NCI-H2171 (cell line): Measurements from ENCODE around the gene GH2.
"Not testable (repeated sequence)": the region's sequence is repeated elsewhere in the genome, so short reads cannot be mapped to it uniquely, and the experiment has no call there.

Source experiments
- DNase-seq: peaks from one replicate; lab custom pipeline; 2025; lab: John Stamatoyannopoulos, UW

GH2 gene

DNA sequence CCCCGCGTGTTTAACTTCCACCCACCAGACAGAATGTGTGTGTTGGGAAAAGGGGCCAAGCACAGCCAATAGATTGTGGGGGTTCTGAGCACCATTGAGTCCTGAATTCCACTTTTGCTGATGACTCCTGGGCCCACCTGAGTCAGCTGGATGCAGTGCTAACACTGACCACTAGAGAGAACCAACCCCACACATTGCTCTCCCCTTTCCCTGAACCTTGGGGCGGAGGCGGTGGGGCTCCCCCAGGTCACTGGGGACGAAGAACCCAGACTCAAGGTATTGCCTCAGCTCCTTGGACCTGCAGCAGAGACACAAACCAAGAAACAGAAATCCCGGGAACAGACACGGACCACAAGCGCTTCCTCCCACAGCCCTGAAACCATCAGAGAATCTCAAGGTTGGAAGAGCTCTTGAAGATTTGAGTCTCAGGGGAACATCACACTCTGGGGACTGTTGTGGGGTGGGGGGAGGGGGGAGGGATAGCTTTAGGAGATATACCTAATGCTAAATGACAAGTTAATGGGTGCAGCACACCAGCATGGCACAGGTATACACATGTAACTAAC is 7.6 kb downstream of the GH2 start:
- not testable (repeated sequence) for DNase-seq

DNA sequence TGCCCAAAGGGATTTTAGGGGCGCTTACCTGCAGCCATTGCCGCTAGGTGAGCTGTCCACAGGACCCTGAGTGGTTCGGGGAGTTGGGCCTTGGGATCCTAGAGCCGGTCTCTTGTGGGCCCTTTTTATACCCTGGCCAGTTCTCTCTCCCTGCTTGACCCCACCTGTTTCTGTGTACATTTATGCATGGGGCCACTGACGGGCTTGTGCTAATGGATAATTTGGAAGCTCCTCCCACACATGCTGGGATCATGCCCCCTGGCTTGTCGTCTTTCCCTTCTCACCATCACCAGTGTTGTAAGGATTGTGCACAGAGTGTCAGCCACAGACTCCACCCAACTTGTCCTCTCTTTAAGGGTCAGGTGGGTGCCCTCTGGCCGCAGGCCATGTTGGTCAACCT is 8.2 kb downstream of the GH2 start, which contains the start of gene CSH2:
Gene CSH2 (minus strand): TSS at position 101 of the 400 bp plus-strand sequence. CDS start 63 bp downstream, at position 38.
- DNase-seq = not testable (repeated sequence)

DNA sequence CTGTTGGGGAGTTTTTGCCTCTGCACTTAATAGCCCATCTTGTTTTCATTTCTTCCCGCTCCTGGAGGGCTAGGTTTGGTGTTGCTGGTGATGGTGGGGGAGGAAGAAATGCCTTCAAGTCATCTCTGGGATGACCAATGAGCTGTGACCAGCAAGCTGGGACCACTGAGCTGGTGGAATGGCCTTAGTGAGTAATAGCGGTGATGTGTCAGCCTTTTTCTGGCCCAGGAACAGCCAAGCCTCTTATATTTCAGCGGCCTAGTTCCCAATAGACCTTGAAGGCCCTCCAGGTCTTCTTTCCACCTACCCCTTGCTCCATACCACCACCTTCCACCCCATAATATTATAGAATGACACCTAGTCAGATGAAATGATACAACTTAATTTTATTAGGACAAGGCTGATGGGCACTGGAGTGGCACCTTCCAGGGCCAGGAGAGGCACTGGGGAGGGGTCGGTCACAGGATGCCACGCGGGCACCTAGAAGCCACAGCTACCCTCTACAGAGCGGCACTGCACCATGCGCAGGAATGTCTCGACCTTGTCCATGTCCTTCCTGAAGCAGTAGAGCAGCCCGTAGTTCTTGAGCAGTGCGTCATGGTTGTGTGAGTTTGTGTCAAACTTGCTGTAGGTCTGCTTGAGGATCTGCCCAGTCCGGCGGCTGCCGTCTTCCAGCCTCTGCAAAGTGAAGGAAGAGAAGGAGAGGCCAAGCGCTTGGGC is 9.9 kb downstream of the GH2 start:
- not testable (repeated sequence) for DNase-seq

DNA sequence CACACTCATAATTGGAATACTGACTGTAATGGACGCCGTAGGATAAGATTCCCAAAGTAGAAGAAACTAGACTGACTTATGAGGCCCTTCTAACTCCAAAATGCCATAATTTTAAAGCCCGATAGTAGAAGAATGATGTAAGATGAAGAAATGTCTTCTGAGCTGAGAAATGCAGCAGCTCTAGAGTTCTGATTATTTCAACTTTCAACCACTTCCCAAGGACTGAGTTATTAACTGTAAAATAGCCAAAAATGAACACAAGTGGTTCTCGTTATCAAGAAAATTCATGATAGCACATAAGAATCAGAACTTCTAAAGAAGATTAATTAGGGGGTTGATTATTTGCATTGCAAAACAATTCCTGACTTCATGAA is 11.5 kb downstream of the GH2 start:
- DNase-seq = not testable (repeated sequence)

DNA sequence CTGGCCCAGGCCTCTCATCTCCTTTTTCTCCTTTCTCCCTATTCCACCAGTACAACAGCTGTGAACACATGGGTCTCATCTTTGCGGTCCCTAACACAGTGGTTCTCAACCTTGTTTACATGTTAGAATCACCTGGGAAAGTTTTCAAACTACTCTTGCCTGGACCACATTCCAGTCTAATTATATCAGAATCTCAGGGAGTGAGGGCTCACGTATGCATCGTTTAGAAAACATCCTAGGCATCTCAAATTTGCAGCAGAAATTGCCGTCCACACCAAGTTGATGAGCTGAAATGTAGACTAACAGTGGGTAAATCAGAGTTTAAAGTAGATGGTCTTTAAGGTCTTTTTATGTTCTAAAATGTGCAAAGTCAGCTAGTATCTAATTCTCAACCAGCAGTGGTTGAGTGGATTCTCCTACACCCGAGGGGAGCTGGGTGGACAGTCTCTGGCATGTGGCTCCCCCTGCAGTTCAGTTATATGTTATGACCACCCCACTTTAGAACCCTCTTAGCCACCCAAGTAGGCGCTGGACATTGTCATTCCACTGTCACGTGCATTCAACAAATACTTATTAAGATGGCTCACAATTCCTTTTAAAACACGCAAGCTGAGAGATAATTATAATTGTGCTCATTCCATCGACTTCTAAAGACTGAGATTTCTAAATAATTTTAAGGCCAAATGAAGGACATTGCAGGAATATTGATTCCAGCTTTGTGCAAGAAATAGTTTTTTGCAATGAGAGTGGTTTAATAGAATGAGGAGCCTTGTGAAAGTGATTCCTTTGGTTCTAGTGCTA is 12.1 kb downstream of the GH2 start:
- DNase-seq = not testable (repeated sequence)

DNA sequence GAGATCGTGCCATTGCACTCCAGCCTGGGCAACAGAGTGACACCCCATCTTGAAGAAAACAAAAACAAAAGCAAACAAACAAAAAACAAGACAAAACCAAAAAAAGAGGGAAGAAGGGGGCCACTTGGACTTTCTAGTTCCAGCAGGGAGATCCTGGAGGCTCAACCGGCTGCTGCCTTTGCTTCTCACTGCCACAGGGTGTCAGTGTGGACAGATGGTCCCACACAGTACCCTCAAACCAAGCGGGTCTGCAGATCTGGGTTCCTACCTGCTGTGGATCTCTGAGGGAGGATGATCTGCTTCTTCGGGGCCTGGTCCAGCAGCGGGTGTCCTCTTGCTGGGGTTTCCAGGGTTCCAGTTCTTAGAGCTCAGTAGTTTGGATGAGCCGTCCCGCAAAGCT is 15.1 kb downstream of the GH2 start:
- not testable (repeated sequence) for DNase-seq

DNA sequence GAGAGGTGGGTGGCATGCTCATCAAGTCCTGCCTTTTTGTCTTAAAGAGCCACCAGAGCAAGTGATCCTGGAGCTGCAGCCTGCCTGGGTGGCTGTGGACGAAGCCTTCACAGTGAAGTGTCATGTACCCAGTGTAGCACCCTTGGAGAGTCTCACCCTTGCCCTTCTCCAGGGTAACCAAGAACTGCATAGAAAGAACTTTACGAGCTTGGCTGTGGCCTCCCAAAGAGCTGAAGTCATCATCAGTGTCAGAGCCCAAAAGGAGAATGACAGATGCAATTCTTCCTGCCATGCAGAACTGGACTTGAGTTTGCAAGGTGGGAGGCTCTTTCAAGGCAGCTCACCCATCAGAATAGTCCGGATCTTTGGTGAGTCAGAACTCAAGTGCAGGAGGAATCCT is 22.5 kb downstream of the GH2 start:
- DNase-seq = no peak

DNA sequence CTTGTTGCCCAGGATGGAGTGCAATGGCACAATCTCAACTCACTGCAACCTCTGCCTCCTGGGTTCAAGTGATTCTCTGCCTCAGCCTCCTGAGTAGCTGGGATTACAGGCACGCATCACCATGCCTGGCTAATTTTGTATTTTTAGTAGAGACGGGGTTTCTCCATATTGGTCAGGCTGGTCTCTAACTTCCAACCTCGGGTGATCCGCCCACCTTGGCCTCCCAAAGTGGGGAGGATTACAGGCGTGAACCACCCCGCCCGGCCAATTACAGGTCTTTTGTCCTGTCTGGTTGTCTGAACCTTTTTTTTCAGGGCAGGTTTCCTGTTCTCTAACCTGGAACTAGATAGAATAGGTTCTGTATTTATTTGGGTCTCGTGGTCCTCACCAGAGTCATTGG is 25.3 kb downstream of the GH2 start:
- not testable (repeated sequence) for DNase-seq

DNA sequence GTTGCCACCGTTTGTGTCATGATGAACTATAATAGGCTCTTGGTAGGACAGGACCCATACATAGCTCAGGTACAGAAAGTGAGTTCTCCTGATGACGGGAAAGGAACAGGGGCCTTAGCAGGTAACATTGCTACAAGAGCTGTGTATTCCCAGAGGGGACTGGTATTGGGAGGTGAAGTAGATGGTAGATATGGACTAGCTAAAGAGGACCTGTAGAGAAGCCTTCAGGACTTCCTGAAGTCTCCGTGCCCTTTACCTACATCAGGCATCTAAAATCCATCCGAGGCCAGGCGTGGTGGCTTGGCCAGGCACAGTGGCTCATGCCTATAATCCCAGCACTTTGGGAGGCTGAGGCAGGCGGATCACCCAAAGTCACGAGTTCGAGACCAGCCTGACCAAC is 26.6 kb downstream of the GH2 start:
- no peak for DNase-seq

DNA sequence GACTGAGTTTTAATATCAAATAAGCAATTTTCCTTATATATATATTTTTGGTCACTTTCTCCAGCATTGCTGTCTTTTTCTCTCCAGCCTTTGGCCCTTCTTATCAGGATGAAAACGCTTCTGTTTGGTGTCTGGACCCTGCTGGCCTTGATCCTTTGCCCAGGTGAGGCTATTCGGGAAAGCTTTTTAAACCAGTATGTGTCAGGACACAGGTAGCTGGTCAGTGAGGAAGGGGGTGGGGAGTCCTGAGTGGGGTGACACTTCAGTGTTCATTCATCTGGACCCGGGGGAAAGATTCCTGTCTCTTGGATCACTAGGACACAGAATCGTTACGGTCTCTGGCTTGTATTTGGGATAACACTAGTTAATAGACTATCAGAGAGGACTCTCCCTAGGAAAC is 27.0 kb downstream of the GH2 start:
- DNase-seq = no peak

DNA sequence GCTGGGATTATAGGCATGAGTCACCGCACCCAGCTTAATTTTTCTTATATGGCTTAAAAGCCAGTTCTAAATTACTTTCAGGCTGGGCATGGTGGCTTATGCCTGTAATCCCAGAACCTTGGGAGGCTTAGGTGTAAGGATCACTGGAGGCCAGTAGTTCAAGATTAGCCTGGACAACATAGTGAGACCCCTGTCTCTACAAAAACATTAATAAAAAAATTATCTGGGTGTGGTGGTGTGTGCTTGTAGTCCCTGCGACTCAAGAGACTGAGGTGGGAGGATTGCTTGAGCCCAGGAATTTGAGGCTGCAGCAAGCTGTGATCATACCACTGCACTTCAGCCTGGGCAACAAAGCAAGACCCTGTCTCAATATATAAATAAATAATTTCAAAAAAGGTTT is 28.5 kb downstream of the GH2 start:
- DNase-seq = no peak

DNA sequence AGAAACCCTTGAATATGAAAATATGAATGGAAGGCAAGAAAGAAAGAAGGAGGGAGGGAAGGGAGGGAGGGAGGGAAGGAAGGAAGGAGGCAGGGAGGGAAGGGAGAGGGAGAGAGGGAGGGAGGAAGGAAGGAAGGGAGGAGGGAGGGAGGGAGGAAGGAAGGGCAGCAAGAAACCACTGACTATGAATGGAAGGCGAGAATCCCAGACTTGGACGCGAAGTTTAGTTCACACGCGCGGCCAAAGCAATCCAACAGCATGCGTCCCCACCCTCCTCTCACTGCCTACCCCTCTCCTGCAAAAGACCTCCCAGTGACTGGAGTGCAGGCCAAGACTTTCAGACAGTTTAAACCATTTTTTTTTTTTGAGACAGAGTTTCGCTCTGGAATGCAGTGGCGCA is 31.3 kb downstream of the GH2 start:
- no peak for DNase-seq

DNA sequence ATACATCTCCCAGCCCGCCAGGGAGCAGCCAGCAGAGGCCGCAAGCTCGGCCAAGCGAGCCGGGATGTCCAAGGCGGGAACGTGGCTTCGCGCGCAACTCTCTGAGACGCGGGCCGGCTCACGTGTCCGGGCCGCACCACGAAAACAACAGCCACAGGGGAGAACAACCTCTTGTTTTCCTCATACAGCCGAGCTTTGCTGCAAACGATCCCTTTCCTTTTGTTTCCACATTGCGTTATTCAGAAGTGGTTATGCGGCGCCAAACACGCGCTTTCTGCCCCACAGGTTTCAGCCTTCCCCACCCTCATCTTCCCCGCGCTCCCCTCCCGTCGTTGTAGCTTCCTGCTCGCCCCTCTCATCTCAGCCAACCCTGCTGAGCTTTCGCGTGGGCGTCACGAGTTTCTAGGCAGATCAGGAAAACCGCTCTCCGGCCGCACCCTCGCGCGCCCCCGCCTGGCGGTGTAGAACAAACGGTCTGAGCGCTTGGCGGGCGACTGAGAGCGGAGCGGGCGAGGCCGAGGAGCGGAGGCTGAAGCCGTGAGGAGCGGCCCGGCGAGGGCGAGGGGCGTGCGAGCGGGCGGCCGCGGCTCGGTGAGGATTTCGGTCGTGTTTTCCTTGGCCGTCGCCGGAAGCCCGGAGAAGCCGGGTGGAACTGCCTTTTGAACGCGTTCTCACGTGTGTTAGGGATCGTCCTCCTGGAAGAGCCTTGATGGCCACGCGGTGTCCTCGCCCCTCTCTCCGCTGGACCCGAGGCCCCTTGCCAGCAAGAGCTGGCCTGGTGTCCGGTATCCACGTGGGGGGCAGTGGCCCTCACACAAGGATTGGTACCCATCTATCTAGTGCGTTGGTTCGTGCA is 32.7 kb downstream of the GH2 start:
- DNase-seq = no peak

DNA sequence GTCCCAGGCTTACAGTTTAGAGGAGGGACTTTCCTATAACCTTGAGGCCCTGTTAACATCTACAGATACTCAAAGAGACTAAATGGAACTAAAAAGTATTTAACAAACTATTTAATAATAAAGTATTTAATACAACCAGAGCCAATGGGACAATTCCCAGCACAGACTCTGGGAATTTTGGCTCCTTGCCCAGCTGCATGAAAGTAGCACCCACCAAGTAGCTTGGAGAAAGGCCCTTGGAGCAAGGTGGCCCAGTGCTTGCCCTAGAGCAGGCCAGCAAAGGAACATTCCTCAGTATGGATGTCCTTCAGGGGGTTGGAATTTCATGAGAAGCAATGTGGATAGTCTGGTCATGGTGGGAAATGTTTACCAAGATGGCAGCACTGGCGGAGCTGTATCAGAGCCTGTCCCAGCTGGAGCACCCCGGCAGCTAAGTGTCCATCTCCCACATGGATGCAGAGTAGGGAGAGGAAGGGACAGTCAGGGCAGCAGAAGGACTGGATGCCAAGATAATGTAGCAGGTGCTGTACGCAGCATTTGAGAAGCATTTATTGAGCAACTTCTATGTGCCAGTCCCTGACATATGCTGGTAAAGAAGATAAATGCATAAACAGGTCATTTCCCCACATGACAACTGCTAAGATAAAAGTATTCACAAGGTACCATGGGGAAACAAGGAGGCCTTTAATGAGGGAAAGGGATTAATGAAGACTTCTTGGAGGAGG is 34.1 kb downstream of the GH2 start:
- no peak for DNase-seq

DNA sequence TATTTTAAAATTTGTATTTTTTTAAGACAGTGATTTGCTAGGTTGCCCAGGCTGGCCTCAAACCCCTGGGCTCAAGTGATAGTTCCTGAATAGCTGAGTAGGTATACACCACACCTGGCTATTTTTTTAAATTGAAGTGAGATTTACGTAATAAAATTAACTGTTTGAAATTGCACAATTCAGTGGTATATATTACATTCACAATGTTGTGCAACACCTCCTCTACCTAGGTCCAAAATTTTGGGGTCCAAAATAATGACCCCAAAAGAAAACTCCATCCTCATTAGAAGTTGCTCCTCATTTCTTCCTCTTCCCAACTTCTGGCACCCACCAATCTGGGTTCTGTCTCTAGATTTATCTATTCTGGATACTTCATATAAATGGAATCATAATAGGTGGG is 36.2 kb downstream of the GH2 start:
- DNase-seq = no peak

DNA sequence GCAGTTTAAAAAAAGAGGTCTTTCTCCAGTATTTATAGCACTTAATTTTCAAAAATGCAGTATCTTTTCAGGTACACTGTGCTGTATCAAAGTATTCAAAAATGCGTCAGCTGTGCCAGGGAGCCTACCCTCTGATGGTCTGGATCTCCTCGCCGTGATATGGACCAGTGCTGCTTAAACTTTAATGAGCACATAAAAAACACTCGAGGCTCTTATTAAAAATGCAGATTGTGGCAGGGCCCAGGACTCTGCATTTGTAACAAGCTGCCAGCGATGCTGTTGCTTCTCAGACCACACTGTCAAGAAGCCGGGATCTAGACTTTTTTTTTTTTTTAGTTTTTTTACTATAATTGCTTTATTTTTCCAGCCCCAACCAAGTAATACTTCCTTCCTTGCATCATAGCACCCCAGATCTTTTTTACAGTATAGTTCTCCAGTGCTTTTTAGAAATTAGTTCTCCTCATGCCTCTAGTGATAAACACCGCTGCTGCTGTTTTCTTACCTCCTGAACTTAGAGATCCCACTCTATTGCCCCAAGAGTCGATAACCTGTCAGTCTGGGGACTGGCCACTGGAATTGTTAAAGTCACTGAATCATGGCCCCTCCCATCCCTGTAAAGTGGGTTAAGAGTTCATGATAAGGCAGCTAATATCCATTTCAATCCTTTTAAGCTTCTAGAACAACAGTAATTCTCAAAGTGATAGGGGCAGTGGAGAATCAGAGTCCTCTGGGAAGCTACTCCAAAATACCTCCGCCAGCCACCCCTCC is 37.6 kb downstream of the GH2 start:
- DNase-seq = no peak

DNA sequence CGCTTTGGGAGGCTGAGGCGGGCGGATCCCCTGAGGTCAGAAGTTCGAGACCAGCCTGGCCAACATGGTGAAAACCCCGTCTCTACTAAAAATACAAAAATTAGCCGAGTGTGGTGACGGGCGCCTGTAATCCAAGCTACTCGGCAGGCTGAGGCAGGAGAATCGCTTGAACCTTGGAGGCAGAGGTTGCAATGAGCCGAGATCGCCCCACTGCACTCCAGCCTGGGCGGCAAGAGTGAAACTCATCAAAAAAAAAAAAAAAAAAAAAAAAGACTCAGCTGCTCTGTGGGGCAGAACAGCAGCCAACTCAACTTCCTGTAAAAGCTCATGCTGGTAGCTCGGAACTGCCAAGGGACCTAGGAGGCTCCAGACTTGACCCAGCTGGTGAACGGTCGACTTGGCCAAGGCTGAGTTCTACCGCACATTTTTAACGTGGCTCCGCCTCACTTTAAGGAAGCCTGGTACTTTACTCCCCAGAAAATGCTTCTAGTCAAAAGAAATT is 38.3 kb downstream of the GH2 start:
- DNase-seq = not testable (repeated sequence)

DNA sequence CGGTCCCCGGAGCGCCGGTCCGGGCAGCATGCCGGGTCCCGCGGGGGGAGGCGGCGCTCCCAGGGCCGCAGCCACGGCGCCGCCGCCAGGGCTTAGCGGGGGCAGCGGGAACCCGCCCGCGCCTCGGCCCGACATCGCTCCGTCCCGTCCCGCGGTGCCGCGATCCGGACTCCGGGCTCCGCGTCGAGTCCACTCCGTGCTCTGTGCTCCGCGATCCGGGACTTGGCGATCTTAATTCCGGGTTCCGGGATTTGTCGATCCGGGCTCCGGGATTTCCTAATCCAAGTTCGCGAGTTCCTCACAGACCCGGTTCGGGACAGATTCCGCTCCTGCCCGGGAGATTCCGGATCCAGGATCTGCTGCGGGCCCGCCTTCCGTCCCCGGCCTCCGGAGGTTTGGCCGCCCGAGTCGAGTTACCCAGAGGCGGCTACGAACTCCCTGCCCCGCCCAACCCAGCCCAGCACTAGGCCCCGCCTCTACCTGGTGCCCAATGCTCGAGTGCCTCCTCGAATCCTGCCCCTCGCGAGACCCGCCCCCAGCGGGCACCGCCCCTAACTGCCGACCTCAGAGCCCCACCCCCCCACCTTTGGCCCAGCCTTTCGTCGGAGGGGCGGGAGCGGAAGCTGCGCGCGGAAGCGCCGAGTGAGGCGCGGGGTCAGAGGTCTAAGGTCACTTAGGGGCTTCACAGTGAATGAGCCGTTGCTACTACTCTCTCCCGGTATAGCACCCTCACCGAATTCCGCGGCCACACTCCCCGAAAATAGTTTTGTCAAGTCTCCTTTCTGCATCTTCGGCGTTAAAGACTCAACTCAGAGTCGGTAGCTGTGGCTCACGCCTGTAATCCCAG is 39.0 kb downstream of the GH2 start, which contains the start of gene SMARCD2:
Gene SMARCD2 (minus strand): TSS at position 146 of the 847 bp plus-strand sequence. CDS start 11 bp downstream, at position 135.
- peak; percentile 98 for DNase-seq

DNA sequence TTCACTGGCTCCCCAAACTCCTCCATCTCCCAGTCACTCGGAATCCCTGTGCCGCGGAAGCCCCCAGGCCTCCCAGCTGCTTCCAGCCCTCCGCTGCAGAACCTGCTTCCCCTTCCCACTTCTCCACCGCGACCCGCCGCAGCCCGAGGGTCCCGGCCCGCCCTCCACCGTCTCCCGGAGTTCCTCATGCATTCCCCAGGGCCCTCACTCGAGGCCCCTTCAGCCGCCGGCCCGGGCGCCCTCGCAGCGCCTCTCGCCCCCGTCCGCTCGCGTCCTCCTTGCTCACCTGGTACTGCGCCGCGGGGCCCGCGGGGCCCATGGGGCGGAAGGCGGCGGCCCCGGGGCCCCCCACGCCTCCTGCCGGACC is 39.6 kb downstream of the GH2 start:
- no peak for DNase-seq
